Heart left ventricle (tissue), 16 donors: Measurements from ENCODE around the gene TMEM198. TPM values are rescaled to one million over a fixed set of nuclear protein-coding genes. Genes with fewer than 3 reads are reported as not detected.

Experiments used
- ATAC-seq, 4 donors: fragments of 200-7000 bp; cut with Tn5 transposase; one replicate each; pipeline ENCODE4 v1.9.1; 2020 to 2022; ENCODE audit warnings: moderate library complexity in 4 of 4, mild to moderate bottlenecking in 3 of 4, moderate number of reproducible peaks in 1 of 4
- DNase-seq, 5 donors: peaks; one replicate each; pipeline ENCODE4 v3.0.0-alpha.2; 2020
- H3K27ac ChIP-seq, 12 donors: fragments of 200-600 bp; sonication (generic) in 4 of 12; one replicate each; pipeline versions ENCODE4 v1.5.0 to v1.8.0; 2016 to 2022; ENCODE audit warnings: mild to moderate bottlenecking in 2 of 12
- H3K27me3 ChIP-seq, 9 donors: fragments of 200-600 bp; sonication (generic) in 2 of 9; one replicate each; pipeline versions ENCODE4 v1.5.1 to v1.8.0; 2016 to 2022; ENCODE audit warnings: mild to moderate bottlenecking in 3 of 9
- H3K36me3 ChIP-seq, 9 donors: fragments of 200-600 bp; sonication (generic) in 2 of 9; one replicate each; pipeline versions ENCODE4 v1.5.0 to v1.8.0; 2018 to 2022; ENCODE audit warnings: mild to moderate bottlenecking in 2 of 9
- H3K4me1 ChIP-seq, 12 donors: fragments of 200-600 bp; sonication (generic) in 4 of 12; one replicate each; pipeline versions ENCODE4 v1.5.0 to v1.8.0; 2016 to 2022; ENCODE audit warnings: mild to moderate bottlenecking in 3 of 12
- H3K4me3 ChIP-seq, 12 donors: fragments of 200-600 bp; sonication (generic) in 4 of 12; one replicate each; pipeline versions ENCODE4 v1.5.0 to v1.8.0; 2017 to 2022; ENCODE audit warnings: mild to moderate bottlenecking in 9 of 12, moderate library complexity in 4 of 12
- H3K9me3 ChIP-seq, 12 donors: fragments of 200-600 bp; sonication (generic) in 4 of 12; one replicate each; pipeline versions ENCODE4 v1.5.0 to v1.8.0; 2016 to 2022; ENCODE audit warnings: mild to moderate bottlenecking in 1 of 12
- POLR2A ChIP-seq, 2 donors: fragments of 450-650 bp; IDR thresholded peaks; one replicate each; pipeline ENCODE4 v1.6.1; 2017; ENCODE audit warnings: antibody characterized with exemption in 2 of 2, mild to moderate bottlenecking in 2 of 2, moderate library complexity in 2 of 2
- WGBS, 4 donors: extraction: QIAGEN DNeasy Blood & Tissue Kit in 2 of 4; methylation state at CpG; one replicate each; pipeline versions ENCODE4 v1.1.5 to v1.1.7; 2013 to 2018; 5-methylcytosine and 5-hydroxymethylcytosine counted together
- intact Hi-C, 10 donors: fragments of 100-400 bp; cut with DNase I; formaldehyde crosslinking; loops; one replicate each; pipeline versions ENCODE4 v1.11.1 to v1.14.2; 2022
- polyA plus RNA-seq, 2 donors: library from polyadenylated mRNA; stranded (reverse); fragments of 200-250 nt; gene quantifications; one replicate each; pipeline ENCODE4 v1.2.3, GENCODE V29; 2013
- total RNA-seq, 9 donors: library from RNA; depleted of rRNA in 2 of 9; stranded (reverse); fragments of >200 nt in 2 of 9; fragmentation: NEBNext Ultra II Directional in 3 of 9; extraction: Animal tissue kit (Norgen Biotek cat#: 25700) in 3 of 9; gene quantifications; one replicate each; pipeline versions ENCODE4 v1.1.0 to v1.2.4, GENCODE V29; 2016 to 2023
- TF ChIP-seq, protein P1 (sequence below), 12 donors: fragments of 200-600 bp; sonication (generic) in 4 of 12; IDR thresholded peaks; one replicate each; pipeline versions ENCODE4 v1.5.0 to v1.8.0; 2018 to 2022; ENCODE audit warnings: antibody characterized with exemption in 12 of 12, mild to moderate bottlenecking in 5 of 12
- donor health status: ischemic (EF 13 %, LVEDD 7.1; RV severe dilation, severe dysfunction).
- donor health status: healthy with polysubstance abuse.
- donor health status: DM: no; HTN: yes; CAD: no.
- donor health status: DM: no; HTN: no; CAD: no.
- donor health status: ischemic (EF 25% LVEDD 6.9; RV normal size, moderate dysfunction).
- donor health status: ischemic (EF 25% LVEDD 5.7; RV mildly dilated, moderate dysfunction).
- donor health status: healthy.
- donor health status: DM: yes; HTN: yes; CAD: no.
- donor health status: ischemic (EF 35%, LVEDD 5.7; RV mildly dilated, moderate dysfunction).
- donor health status: nonischemic (EF 11% LVEDD 7.7; RV severe dilation, severe dysfunction).
- donor health status: DM: yes; HTN: yes; CAD: no.
- donor health status: PGD.
- donor health status: ischemic (EF 29% LVEDD 5.4; RV normal size, mild dysfunction).
- donor health status: nonischemic (EF 23%, LVEDD 6.1; RV moderate dilation, normal function).

Gene TMEM198
- total and polyA plus RNA-seq, 11 donors: 0.65 to 10.2 (median 2.3) TPM

DNA sequence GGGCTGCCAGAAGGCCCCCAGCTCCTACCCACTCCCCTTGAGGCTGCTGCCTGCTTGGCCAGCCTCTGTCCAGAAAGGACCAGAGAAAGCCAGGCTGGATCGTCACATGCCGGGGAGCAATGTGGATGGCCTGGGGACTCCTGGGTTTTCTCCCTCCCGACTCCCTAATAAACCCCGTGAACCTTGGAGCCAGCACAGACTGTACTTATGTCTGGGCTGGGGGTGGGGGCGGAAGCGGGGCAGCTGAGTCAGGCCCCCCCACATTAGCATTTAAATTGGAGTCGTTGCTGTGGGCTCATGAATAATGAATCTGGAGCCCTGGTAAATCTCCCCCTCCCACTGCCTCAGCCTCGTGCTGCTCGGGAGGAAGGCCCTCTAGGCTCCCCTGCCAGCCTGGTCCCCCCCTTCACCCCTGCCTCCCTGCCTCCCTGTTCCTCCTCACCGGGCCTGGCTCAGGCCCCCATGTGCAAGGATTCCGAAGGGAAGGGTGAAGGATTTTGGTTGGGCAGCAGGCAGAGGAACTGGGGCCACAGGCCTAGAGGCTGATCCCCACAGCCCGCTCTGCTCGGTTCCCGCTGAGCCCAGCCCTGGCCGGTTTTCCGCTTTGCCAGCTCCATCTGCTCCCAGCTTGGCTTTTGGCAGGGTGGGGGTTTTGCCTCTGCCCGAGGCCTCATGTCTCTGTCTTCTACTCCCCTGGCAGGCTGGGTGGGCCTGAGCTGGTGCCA is 36.9 kb upstream of the TMEM198 start:
- Histone ChIP-seq H3K9me3 (no peaks in the 10 kb centered on the region), H3K4me3 (no peak overlapping the region), H3K4me1 (peaks cover 0 to 37% (median 15%) of the 10 kb centered on the region in 12 donors), H3K27me3 (peaks cover 0 to 25% (median under 1%) of the 10 kb centered on the region in 9 donors), H3K36me3 (peaks cover 0 to 52% (median 42%) of the 10 kb centered on the region in 9 donors), H3K27ac (peak overlapping the region in 1 of 12 donors; percentile 19)
- intact Hi-C loops: no loop called here
- TF ChIP-seq, protein P1, sequence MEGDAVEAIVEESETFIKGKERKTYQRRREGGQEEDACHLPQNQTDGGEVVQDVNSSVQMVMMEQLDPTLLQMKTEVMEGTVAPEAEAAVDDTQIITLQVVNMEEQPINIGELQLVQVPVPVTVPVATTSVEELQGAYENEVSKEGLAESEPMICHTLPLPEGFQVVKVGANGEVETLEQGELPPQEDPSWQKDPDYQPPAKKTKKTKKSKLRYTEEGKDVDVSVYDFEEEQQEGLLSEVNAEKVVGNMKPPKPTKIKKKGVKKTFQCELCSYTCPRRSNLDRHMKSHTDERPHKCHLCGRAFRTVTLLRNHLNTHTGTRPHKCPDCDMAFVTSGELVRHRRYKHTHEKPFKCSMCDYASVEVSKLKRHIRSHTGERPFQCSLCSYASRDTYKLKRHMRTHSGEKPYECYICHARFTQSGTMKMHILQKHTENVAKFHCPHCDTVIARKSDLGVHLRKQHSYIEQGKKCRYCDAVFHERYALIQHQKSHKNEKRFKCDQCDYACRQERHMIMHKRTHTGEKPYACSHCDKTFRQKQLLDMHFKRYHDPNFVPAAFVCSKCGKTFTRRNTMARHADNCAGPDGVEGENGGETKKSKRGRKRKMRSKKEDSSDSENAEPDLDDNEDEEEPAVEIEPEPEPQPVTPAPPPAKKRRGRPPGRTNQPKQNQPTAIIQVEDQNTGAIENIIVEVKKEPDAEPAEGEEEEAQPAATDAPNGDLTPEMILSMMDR (IDR thresholded peaks at IDR 0.05): no peak
- no peak for TF ChIP-seq POLR2A (IDR thresholded peaks at IDR 0.05)
- no peak for ATAC-seq
- DNase-seq: peak in 1 of 5 donors; percentile 17
- WGBS, 4 donors: 80 to 84% (median 83%) methylated on average over 16 to 17 of the region's 17 CpGs

- Histone ChIP-seq H3K4me3 (no peak overlapping the region), H3K4me1 (peaks cover 0 to 42% (median 15%) of the 10 kb centered on the region in 12 donors), H3K27me3 (peaks cover 0 to 34% (median 5%) of the 10 kb centered on the region in 9 donors), H3K27ac (peak overlapping the region in 1 of 12 donors; percentile 19), H3K9me3 (no peaks in the 10 kb centered on the region), H3K36me3 (peaks cover 0 to 45% (median 39%) of the 10 kb centered on the region in 9 donors)
- WGBS, 4 donors: 45 to 50% (median 48%) methylated on average over 8 of the region's 8 CpGs
- peak in 2 of 5 donors; percentile 41 to 57 for DNase-seq
- peak; percentile 14 to 53 (median 39) for ATAC-seq
- TF ChIP-seq, protein P1 (IDR thresholded peaks at IDR 0.05): no peak
- TF ChIP-seq POLR2A (IDR thresholded peaks at IDR 0.05): no peak
- intact Hi-C loops: no loop called here
Measured at GRCh38 chr2:219507581-219508443, 36.0 kb upstream of the TMEM198 start.

DNA sequence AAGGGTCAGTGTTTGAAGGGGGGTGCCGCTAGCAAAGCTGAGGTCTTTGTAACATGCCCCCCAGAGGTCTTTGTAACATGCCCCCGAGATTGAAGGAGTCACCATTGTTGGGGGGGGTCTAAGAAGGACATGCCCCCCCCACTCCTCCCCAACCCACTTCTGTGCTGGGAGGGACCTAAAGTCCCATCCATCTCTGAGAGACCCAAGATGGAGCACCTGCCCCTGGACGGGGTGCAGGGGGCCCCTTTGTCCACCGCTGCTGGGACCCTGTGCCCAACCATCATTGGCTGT is 35.4 kb upstream of the TMEM198 start:
- peaks cover 0 to 39% (median 34%) of the 10 kb centered on the region in 9 donors for H3K36me3 ChIP-seq
- intact Hi-C loops: no loop called here
- no peak for TF ChIP-seq POLR2A (IDR thresholded peaks at IDR 0.05)
- TF ChIP-seq, protein P1 (IDR thresholded peaks at IDR 0.05): no peak
- no peak overlapping the region for H3K27ac ChIP-seq
- no peaks in the 10 kb centered on the region for H3K9me3 ChIP-seq
- H3K27me3 ChIP-seq: peaks cover 0 to 39% (median 11%) of the 10 kb centered on the region in 9 donors
- DNase-seq: no peak
- 66 to 78% (median 70%) methylated on average over 4 of the region's 4 CpGs for WGBS, 4 donors
- no peak overlapping the region for H3K4me3 ChIP-seq
- H3K4me1 ChIP-seq: peaks cover 0 to 44% (median 15%) of the 10 kb centered on the region in 12 donors
- no peak for ATAC-seq
